K562 treated with DMSO at 1 percent for 4 hours (cell line): ENCODE data around the gene PRB2. TPM values are rescaled to one million over a fixed set of nuclear protein-coding genes. Genes with fewer than 3 reads are reported as not detected.

ENCODE experiments used
- total RNA-seq: library from RNA; unstranded; fragments of 300-600 nt; gene quantifications from 2 replicates; pipeline ENCODE4 v1.2.3, GENCODE V29; 2022; ENCODE audit not compliant: insufficient read depth

PRB2 gene
- total RNA-seq = not detected in 2 replicates

DNA sequence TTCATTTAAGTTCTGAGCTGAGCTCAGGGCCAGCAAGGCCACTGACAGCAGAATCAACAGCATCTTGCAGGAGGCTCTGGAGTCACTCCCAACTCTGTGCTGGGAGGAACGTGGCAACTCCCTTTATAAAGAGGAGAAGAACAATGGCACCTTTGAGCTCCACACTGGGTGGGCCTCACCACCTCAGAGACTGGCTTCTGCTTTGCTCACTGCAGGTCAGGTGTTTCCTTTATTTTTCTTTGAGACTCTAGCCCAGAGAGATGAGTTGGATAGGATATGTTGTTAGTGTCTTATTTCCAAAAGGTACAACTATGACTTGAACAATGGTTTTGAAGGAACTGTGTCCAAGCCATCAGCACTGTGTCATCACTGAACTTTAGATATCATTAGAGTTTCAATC is at the start of gene PRB2:
PRB2 (minus strand) TSS at position 101 of the 400 bp plus-strand sequence; CDS start at position 63, 38 bp downstream.

Other genes with a start within 250 kb of the PRB2 start
- gene SMIM10L1, start 224.4 kb downstream of the PRB2 start, total RNA-seq = 7.2 and 8.4 TPM in 2 replicates
- not detected in 2 replicates for gene TAS2R42, start 208.6 kb downstream of the PRB2 start, total RNA-seq
- gene PRB3, start 125.9 kb downstream of the PRB2 start, total RNA-seq = not detected in 2 replicates
- gene PRB4, start 85.1 kb downstream of the PRB2 start, total RNA-seq = not detected in 2 replicates